Measurements from ENCODE around the gene MYBPH. TPM values are rescaled to one million over a fixed set of nuclear protein-coding genes. Genes with fewer than 3 reads are reported as not detected.

The MYBPH gene, protein sequence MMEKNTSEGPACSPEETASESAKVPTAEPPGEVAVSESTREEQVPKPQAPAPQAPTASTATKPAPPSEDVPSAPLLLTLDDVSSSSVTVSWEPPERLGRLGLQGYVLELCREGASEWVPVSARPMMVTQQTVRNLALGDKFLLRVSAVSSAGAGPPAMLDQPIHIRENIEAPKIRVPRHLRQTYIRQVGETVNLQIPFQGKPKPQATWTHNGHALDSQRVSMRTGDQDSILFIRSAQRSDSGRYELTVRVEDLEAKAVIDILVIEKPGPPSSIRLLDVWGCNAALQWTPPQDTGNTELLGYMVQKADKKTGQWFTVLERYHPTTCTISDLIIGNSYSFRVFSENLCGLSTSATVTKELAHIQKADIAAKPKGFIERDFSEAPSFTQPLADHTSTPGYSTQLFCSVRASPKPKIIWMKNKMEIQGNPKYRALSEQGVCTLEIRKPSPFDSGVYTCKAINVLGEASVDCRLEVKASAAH
- not detected in 2 replicates for total RNA-seq

DNA sequence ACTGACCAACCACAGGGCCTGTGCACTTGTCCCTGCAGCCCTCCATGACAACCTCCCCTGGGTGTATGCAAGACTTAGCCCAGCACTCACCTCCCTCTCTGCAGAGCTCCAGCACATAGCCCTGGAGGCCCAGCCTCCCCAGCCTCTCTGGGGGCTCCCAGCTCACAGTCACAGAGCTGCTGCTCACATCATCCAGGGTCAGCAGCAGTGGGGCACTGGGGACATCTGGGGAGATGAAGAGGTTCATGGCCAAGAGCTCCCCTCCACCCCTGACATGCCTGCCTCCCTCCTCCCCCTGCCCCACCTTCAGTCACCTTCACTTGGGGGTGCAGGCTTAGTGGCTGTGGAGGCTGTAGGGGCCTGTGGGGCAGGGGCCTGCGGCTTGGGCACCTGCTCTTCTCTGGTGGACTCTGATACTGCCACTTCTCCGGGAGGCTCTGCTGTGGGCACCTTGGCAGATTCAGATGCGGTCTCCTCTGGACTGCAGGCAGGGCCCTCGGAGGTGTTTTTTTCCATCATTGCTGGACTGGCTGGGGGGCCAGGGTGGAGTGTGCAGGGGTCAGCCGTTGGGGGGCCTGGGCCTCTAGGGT is at the start of gene MYBPH:
Gene MYBPH, minus strand, starts transcription at position 590 of the 590 bp plus-strand sequence. Its CDS starts 71 bp downstream, at position 519.

DNA sequence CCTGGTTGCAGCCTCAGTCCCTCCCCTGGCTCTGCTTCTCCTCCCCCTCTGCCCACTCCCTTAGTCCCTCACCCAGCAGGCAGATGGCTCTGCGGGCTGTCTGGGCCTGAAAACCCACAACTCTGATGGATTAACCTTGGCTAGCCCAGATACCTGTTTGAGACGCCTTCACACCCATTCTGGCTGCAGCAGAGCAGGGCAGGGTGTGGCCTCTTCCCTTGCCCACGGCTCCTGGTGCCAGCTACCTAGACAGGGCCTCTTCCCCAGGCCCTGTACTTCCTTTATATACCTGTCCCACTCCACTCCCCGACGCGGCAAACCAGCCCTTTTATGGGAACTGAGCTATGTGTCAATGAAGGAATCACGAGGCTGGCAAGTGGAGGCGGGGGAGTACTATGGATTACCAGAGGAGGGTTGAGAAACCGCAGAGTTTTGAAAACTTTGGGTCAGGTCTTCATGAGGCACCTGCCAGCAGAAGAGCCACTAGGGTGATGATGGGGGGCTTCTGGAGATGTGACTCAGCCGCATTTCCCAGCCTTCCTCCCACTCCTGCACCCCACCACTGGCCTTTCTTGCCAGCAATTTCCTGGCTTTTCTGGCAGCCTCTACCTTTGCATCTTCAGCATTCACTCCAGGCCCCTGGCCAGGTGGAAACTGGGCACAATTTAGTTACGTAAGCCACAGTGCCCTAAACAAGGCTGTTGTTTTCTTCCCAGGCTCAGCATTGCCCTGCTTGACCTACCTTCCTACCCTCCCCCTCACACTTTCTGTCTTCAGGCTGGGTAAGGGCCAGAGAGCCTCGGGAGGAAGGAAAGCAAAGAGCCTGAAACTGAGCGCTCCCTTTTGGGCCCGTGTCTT is 11.0 kb upstream of the MYBPH start, which contains the start of gene CHI3L1:
Gene CHI3L1, minus strand, starts transcription at position 259 of the 858 bp plus-strand sequence. Its CDS starts 81 bp downstream, at position 178.

DNA sequence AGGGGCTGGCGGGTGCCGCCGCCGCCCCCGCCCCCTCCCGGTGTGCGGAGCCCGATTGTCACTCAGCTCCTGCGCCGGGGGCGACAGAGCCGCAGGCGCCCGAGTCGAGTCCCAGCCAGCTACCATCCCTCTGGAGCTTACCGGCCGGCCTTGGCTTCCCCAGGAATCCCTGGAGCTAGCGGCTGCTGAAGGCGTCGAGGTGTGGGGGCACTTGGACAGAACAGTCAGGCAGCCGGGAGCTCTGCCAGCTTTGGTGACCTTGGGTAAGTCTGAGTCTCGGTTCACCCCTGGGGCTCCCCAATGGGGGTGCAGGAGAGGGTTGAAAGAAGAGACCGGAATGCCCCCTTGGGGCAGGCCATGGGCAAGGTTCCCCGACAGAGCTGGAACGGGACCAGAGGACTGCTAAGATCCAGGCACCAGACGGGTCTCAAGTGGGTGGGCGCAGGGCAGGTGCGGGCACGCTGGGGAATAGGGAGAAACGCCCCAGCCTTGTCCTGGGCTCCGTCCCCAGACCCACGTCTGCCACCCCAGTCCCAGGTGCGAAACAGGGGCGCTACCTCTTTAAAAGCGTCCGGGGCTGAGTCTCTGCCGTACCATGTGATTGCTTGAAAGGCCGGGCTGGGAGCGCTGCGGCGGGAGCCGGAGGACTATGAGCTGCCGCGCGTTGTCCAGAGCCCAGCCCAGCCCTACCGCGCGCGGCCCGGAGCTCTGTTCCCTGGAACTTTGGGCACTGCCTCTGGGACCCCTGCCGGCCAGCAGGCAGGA is 47.8 kb downstream of the MYBPH start, which contains the start of gene ADORA1:
Gene ADORA1, plus strand, starts transcription at position 61 of the 765 bp plus-strand sequence. CDS start 1,116 bp downstream, outside the sequence.

Other genes with a start within 250 kb of the MYBPH start
- gene KLHL12, start 248.6 kb downstream of the MYBPH start, total RNA-seq, result 26.8 and 30.3 TPM in 2 replicates
- gene ADIPOR1, start 217.5 kb downstream of the MYBPH start, total RNA-seq, result 84.2 and 110 TPM in 2 replicates
- gene CYB5R1, start 208.6 kb downstream of the MYBPH start, total RNA-seq, result 22.8 and 25.1 TPM in 2 replicates
- 122 and 126 TPM in 2 replicates for gene TMEM183A, start 168.5 kb downstream of the MYBPH start, total RNA-seq
- gene PPFIA4, start 149.3 kb downstream of the MYBPH start, total RNA-seq, result 0.29 and 1.5 TPM in 2 replicates
- not detected in 2 replicates for gene MYOG, start 89.8 kb downstream of the MYBPH start, total RNA-seq
- under 0.01 TPM in 1 of 2 replicates, not detected in the other for gene ADORA1, start 48.1 kb downstream of the MYBPH start, total RNA-seq
- 1.7 and 2.9 TPM in 2 replicates for gene CHI3L1, start 10.9 kb upstream of the MYBPH start, total RNA-seq
- not detected in 2 replicates for gene CHIT1, start 53.8 kb upstream of the MYBPH start, total RNA-seq
- 54.6 and 55.2 TPM in 2 replicates for gene BTG2, start 129.7 kb upstream of the MYBPH start, total RNA-seq
- 0.22 and 0.27 TPM in 2 replicates for gene FMOD, start 175.3 kb upstream of the MYBPH start, total RNA-seq

All from thoracic aorta endothelial cell (primary cell).